Activated CD4-positive, alpha-beta memory T cell treated with anti-CD3 and anti-CD28 coated beads, Interleukin-2, amount 10 ng/mL, durations not matched to agents 7 days and 5 days (primary cell): ENCODE data around the gene B4GALT3. TPM values are rescaled to one million over a fixed set of nuclear protein-coding genes. Genes with fewer than 3 reads are reported as not detected.

Source experiments
- CTCF ChIA-PET: fragments of 350-600 bp; sonication (Branson Sonifier 250); formaldehyde crosslinking; loops from one replicate; lab custom pipeline; 2021; ENCODE audit warnings: antibody characterized with exemption, inconsistent platforms; lab: Charles Lee
- POLR2A ChIA-PET: fragments of 350-600 bp; sonication (Branson Sonifier 250); formaldehyde crosslinking; loops from one replicate; lab custom pipeline; 2021; ENCODE audit warnings: antibody characterized with exemption; lab: Charles Lee
- DNase-seq: peaks from one replicate; pipeline ENCODE4 v3.0.0-alpha.2; 2020
- H3K27ac Mint-ChIP-seq: one replicate; pipeline ENCODE4 v1.8.0; 2021; ENCODE audit warnings: mild to moderate bottlenecking, mixed read lengths
- H3K27me3 Mint-ChIP-seq: one replicate; pipeline ENCODE4 v1.8.0; 2021; ENCODE audit warnings: mixed read lengths
- H3K36me3 Mint-ChIP-seq: one replicate; pipeline ENCODE4 v1.8.0; 2021; ENCODE audit warnings: low read depth, mixed read lengths
- H3K4me1 Mint-ChIP-seq: one replicate; pipeline ENCODE4 v1.8.0; 2021; ENCODE audit warnings: mixed read lengths
- H3K4me3 Mint-ChIP-seq: one replicate; pipeline ENCODE4 v1.8.0; 2021; ENCODE audit warnings: mild to moderate bottlenecking, mixed read lengths
- H3K9me3 Mint-ChIP-seq: one replicate; pipeline ENCODE4 v1.8.0; 2021; ENCODE audit warnings: mixed read lengths
- total RNA-seq, 2 experiments: library from RNA; stranded (reverse); gene quantifications; one replicate each; pipeline ENCODE4 v1.2.3, GENCODE V29; 2021

Gene B4GALT3
- total RNA-seq, 2 experiments from 2014 or later, result 55.0 to 56.7 TPM

DNA sequence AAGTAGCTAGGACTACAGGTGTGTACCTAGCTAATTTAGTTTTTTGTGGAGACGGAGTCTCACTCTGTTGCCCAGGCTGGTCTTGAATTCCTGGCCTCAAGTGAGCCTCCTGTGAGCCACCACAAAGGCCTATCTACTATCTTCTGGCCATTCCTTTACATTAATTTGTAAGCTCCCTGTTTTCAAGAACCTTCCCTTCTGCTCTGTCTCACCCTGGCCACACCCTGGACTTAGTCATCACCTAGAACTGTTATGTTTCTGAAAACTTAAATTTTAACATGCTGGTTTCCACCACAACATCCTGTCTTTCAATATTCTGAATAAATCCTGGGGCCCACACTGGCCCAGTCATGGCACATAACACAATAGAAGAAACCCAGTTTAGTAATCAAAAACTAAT lies 4.9 kb upstream of the B4GALT3 start:
- H3K4me1 Mint-ChIP-seq, result peaks cover 82% of the 10 kb centered on the region
- DNase-seq, result peak; percentile 74
- H3K9me3 Mint-ChIP-seq, result no peaks in the 10 kb centered on the region
- POLR2A ChIA-PET, result interaction anchor here (0.5 to 3.3 kb wide), 20 partner anchors 10 to 567 kb away, joined by 3 to 91 read pairs (median 5); partner anchors contain the start of genes ARHGAP30, DEDD, DUSP12 and NDUFS2
- peak overlapping the region; percentile 9 for H3K4me3 Mint-ChIP-seq
- CTCF ChIA-PET, result interaction anchor here (0.5 to 5.5 kb wide), 13 partner anchors 10 to 200 kb away, joined by 3 to 79 read pairs (median 6); partner anchors contain the start of genes ARHGAP30, NDUFS2, PPOX and TOMM40L
- peak overlapping the region; percentile 93 for H3K27ac Mint-ChIP-seq
- no peaks in the 10 kb centered on the region for H3K27me3 Mint-ChIP-seq
- peaks cover 4% of the 10 kb centered on the region for H3K36me3 Mint-ChIP-seq

DNA sequence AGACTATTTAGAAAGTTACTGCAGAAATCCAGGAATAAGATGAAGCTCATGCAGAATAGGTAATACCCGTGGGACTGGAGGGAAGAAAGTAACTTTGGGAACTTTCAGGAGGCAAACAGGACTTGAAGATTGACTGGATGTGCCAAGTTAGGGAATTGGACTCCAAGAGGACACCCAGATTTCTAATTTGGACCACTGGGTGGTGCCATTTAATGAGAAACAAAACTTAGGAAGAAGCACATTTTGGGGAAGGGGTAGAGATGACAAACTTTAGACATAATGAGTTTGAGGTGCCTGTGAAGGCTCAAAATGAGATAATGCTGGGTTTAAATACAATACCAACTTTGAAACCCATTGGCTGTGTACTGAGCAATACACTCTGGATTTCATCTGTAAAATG lies 3.3 kb upstream of the B4GALT3 start:
- no peak for DNase-seq
- CTCF ChIA-PET, result interaction anchor here (0.9 to 5.5 kb wide), 9 partner anchors 12 to 111 kb away, joined by 3 to 79 read pairs (median 10); partner anchors contain the start of genes NDUFS2, PPOX, TOMM40L and UFC1
- peaks cover 19% of the 10 kb centered on the region for H3K36me3 Mint-ChIP-seq
- no peaks in the 10 kb centered on the region for H3K27me3 Mint-ChIP-seq
- H3K27ac Mint-ChIP-seq, result peak overlapping the region; percentile 74
- H3K4me3 Mint-ChIP-seq, result no peak overlapping the region
- no peaks in the 10 kb centered on the region for H3K9me3 Mint-ChIP-seq
- H3K4me1 Mint-ChIP-seq, result peaks cover 80% of the 10 kb centered on the region
- POLR2A ChIA-PET, result interaction anchor here (0.7 to 3.3 kb wide), 9 partner anchors 8 to 128 kb away, joined by 3 to 91 read pairs (median 16); partner anchors contain the start of genes ARHGAP30, NDUFS2, PPOX and TOMM40L

GRCh38 chr1:161179698-161180097 lies 2.4 kb upstream of the B4GALT3 start:
- Mint-ChIP-seq H3K36me3 (peaks cover 28% of the 10 kb centered on the region), H3K4me3 (no peak overlapping the region), H3K9me3 (no peaks in the 10 kb centered on the region), H3K27ac (peak overlapping the region; percentile 13), H3K27me3 (no peaks in the 10 kb centered on the region), H3K4me1 (peaks cover 82% of the 10 kb centered on the region)
- CTCF ChIA-PET, result interaction anchor here (1.0 to 5.5 kb wide), 5 partner anchors 13 to 202 kb away, joined by 3 to 79 read pairs (median 69); partner anchors contain the start of genes NDUFS2, PPOX and TOMM40L
- DNase-seq, result no peak
- POLR2A ChIA-PET, result interaction anchor here (1.0 to 1.9 kb wide), 2 partner anchors 10 to 13 kb away, joined by 3 to 9 read pairs; partner anchors contain the start of gene PPOX

DNA sequence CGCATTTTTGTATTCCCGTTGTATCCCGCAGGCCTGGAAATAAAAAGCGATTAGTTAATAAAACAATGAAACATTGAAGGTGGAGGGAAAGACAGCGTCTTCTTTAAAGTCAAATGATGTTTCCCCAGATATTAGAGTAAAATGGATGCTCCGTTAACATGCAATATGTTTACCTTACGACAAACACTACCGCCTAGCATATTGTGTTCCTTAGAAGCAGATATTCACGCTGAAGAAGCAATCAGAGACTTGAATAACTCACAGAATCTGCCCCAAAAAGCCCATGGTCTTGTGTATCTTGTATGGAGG lies 583 bp upstream of the B4GALT3 start:
- peaks cover 42% of the 10 kb centered on the region for H3K36me3 Mint-ChIP-seq
- H3K4me3 Mint-ChIP-seq, result peak overlapping the region; percentile 97
- H3K4me1 Mint-ChIP-seq, result peaks cover 78% of the 10 kb centered on the region
- H3K9me3 Mint-ChIP-seq, result no peaks in the 10 kb centered on the region
- POLR2A ChIA-PET, result interaction anchor here (0.7 to 3.3 kb wide), 10 partner anchors 8 to 93 kb away, joined by 3 to 69 read pairs (median 10); partner anchors contain the start of genes NDUFS2, PPOX, TOMM40L and UFC1
- no peaks in the 10 kb centered on the region for H3K27me3 Mint-ChIP-seq
- peak overlapping the region; percentile 96 for H3K27ac Mint-ChIP-seq
- CTCF ChIA-PET, result interaction anchor here (1.8 to 2.3 kb wide), 2 partner anchors 48 to 113 kb away, joined by 9 to 10 read pairs; partner anchors contain the start of gene TOMM40L
- DNase-seq, result no peak

DNA sequence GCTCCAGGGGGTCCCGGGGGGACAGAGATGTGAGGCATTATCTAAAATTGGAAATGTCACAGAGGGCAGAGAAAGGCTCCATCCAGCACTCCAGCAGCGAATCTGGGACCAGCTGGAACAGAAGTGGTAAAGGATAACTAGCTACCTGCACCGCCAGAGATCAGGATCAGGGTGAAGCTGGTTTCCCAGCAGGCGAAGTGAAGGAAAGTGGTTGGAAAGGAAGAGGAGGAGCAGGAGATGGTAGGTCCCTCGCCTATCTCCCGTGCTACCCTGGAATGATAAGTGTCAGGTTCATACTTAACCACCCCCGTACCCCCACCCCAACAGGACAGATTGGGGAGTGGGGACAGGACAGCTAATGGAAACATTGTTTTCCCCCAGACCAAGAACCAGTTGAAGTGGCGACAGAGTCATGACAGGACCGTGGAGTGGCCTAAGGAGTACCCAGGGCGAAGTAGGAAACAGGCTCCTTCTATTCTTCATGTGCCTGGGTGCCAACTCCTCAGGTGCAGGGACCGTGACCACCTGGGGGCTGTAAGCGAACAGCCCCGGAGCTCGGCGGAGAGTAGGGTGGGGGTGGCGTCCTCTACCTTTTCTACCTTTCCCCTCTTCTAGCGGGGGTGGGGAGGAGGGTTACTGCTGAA lies 717 bp downstream of the B4GALT3 start:
- POLR2A ChIA-PET, result interaction anchor here (0.8 to 3.3 kb wide), 11 partner anchors 9 to 115 kb away, joined by 3 to 69 read pairs (median 9); partner anchors contain the start of genes NDUFS2, NIT1, PFDN2 and PPOX
- Mint-ChIP-seq H3K27ac (peak overlapping the region; percentile 96), H3K4me1 (peaks cover 71% of the 10 kb centered on the region), H3K36me3 (peaks cover 54% of the 10 kb centered on the region), H3K27me3 (no peaks in the 10 kb centered on the region), H3K9me3 (no peaks in the 10 kb centered on the region), H3K4me3 (peak overlapping the region; percentile 97)
- DNase-seq, result no peak
- CTCF ChIA-PET, result interaction anchor here (0.6 to 2.3 kb wide), 6 partner anchors 11 to 115 kb away, joined by 3 to 30 read pairs (median 7); partner anchors contain the start of genes PPOX and TOMM40L

DNA sequence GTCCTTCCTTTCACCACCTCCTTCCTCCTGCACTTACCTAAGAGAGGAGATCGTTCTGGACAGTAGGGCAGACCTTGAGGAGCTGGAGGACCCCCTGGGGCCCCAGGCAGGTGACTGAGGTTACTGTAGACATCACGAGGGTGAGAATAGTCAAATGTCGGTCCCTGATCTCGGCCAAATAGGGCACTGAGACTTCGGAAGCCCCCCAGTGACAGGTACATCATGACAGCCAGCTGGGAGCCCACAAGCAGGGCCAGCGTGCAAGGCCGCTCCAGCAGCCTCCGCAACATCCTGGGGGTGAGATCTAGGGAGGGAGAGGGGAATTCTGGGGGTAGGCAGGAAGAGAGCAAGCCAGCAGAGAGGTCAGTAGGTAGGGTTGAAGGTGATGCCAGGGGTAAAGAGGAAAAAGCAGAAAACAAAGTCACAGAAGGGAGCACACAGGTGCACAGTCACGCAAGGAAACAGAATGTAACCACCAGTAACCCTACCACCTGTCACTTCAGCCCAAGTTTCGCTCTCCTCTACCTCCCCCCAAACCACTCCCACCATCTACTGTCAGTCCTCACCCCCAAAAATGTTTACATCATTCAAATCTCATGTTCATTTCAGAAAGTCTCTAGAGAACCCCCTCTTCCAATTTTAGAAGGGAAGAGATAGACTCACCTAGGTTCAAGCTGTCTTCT lies 1.4 kb downstream of the B4GALT3 start:
- peaks cover 67% of the 10 kb centered on the region for H3K4me1 Mint-ChIP-seq
- H3K27me3 Mint-ChIP-seq, result no peaks in the 10 kb centered on the region

GRCh38 chr1:161174911-161175310 lies 2.4 kb downstream of the B4GALT3 start:
- Mint-ChIP-seq H3K4me1 (peaks cover 59% of the 10 kb centered on the region), H3K36me3 (peaks cover 64% of the 10 kb centered on the region), H3K27me3 (no peaks in the 10 kb centered on the region), H3K27ac (no peak overlapping the region), H3K4me3 (no peak overlapping the region), H3K9me3 (no peaks in the 10 kb centered on the region)
- CTCF ChIA-PET, result no interaction called here
- DNase-seq, result no peak
- POLR2A ChIA-PET, result interaction anchor here (3.0 to 3.3 kb wide), 2 partner anchors 8 to 27 kb away, joined by 31 to 69 read pairs; partner anchors contain the start of genes NDUFS2 and PPOX

More for the DNA sequence above, 1.4 kb downstream of the B4GALT3 start:
- DNase-seq, result no peak
- no peaks in the 10 kb centered on the region for H3K9me3 Mint-ChIP-seq
- POLR2A ChIA-PET, result interaction anchor here (0.9 to 3.3 kb wide), 10 partner anchors 9 to 115 kb away, joined by 4 to 69 read pairs (median 10); partner anchors contain the start of genes NDUFS2, NIT1, PFDN2 and PPOX
- CTCF ChIA-PET, result interaction anchor here (0.8 to 2.3 kb wide), 4 partner anchors 10 to 115 kb away, joined by 3 to 30 read pairs (median 10); partner anchors contain the start of genes PPOX and TOMM40L
- H3K36me3 Mint-ChIP-seq, result peaks cover 61% of the 10 kb centered on the region
- peak overlapping the region; percentile 96 for H3K27ac Mint-ChIP-seq
- peak overlapping the region; percentile 97 for H3K4me3 Mint-ChIP-seq

- peaks cover 70% of the 10 kb centered on the region for H3K36me3 Mint-ChIP-seq
- POLR2A ChIA-PET, result interaction anchor here (3.3 kb wide), 1 partner anchor 8 kb away, joined by 16 read pairs; no protein-coding TSS in a partner anchor
- H3K27ac Mint-ChIP-seq, result no peak overlapping the region
- no peak overlapping the region for H3K4me3 Mint-ChIP-seq
- no peaks in the 10 kb centered on the region for H3K9me3 Mint-ChIP-seq
- H3K4me1 Mint-ChIP-seq, result peaks cover 53% of the 10 kb centered on the region
- DNase-seq, result no peak
- CTCF ChIA-PET, result interaction anchor here (0.6 kb wide), 1 partner anchor 118 kb away, joined by 3 read pairs; no protein-coding TSS in a partner anchor
- H3K27me3 Mint-ChIP-seq, result no peaks in the 10 kb centered on the region
Observed at GRCh38 chr1:161173711-161174110, 3.6 kb downstream of the B4GALT3 start.

- no peak for DNase-seq
- Mint-ChIP-seq H3K36me3 (peaks cover 70% of the 10 kb centered on the region), H3K27me3 (no peaks in the 10 kb centered on the region), H3K4me3 (no peak overlapping the region), H3K4me1 (peaks cover 53% of the 10 kb centered on the region), H3K27ac (peak overlapping the region; percentile 29), H3K9me3 (no peaks in the 10 kb centered on the region)
- POLR2A ChIA-PET, result interaction anchor here (3.3 kb wide), 1 partner anchor 9 kb away, joined by 16 read pairs; no protein-coding TSS in a partner anchor
- CTCF ChIA-PET, result no interaction called here
Observed at GRCh38 chr1:161172776-161173376, 4.4 kb downstream of the B4GALT3 start.

DNA sequence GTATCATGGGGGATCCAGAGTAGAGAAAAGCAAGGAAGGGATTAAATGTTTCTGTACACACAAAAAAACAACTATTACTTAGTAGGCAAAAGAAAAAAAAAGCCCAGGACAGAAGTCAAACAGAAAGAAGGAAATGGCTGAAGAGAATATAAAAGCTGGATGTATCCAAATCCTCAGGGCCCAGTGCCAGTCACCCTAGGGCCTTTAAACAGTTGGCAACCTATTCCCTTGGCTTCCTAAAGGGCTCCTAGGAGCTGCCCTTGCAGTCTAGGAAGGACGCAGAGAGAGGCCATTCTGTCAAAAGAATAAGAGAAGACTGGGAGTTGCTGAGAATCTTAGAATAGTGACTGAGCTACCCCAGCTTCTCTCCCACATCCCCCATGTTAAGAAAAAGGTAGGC lies 5.0 kb downstream of the B4GALT3 start:
- DNase-seq, result no peak
- Mint-ChIP-seq H3K4me1 (peaks cover 51% of the 10 kb centered on the region), H3K27me3 (no peaks in the 10 kb centered on the region), H3K4me3 (no peak overlapping the region), H3K27ac (peak overlapping the region; percentile 29), H3K36me3 (peaks cover 70% of the 10 kb centered on the region), H3K9me3 (no peaks in the 10 kb centered on the region)
- ChIA-PET CTCF (no interaction called here), POLR2A (interaction anchor here (3.3 kb wide), 1 partner anchor 9 kb away, joined by 16 read pairs; no protein-coding TSS in a partner anchor)

DNA sequence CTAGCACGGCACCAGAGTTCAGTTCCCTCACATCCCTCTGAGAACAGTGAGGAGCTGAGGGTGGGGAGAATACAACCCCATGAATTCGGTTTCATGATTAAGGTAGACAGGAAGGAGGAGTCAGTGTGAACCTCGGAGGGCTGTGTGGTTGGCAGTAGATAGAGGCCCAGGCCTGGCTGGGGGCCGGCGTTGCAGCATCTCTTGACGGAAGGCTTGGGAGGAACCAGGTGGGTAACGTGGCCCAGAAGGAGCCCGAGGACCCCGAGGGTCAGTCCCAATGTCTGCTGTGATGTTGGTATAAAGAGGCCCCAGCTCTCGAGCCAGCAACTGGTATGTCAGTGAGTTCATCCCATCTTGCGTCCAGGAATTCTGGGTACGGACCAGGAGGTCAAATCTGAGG lies 5.6 kb downstream of the B4GALT3 start:
- no peak for DNase-seq
- peaks cover 64% of the 10 kb centered on the region for H3K36me3 Mint-ChIP-seq
- H3K9me3 Mint-ChIP-seq, result no peaks in the 10 kb centered on the region
- peaks cover 52% of the 10 kb centered on the region for H3K4me1 Mint-ChIP-seq
- no peak overlapping the region for H3K4me3 Mint-ChIP-seq
- H3K27ac Mint-ChIP-seq, result no peak overlapping the region
- POLR2A ChIA-PET, result interaction anchor here (1.4 to 3.3 kb wide), 2 partner anchors 10 to 14 kb away, joined by 4 to 16 read pairs; no protein-coding TSS in a partner anchor
- no peaks in the 10 kb centered on the region for H3K27me3 Mint-ChIP-seq
- CTCF ChIA-PET, result interaction anchor here (0.9 to 1.5 kb wide), 3 partner anchors 20 to 211 kb away, joined by 4 read pairs; partner anchors contain the start of gene TOMM40L
